Loucy (cell line): ENCODE data around the gene MAP3K10.

Experiments used
- EZH2phosphoT487 ChIP-seq: fragments of 200-600 bp; IDR thresholded peaks from 2 replicates; pipeline ENCODE4 v1.6.1; 2018; ENCODE audit warnings: antibody characterized with exemption, mild to moderate bottlenecking, moderate library complexity, borderline replicate concordance
- TF ChIP-seq, protein P1 (sequence below): fragments of 200-600 bp; sonication (generic); conservative IDR thresholded peaks from 2 replicates; pipeline ENCODE4 v1.5.1; 2014; ENCODE audit warnings: mild to moderate bottlenecking, antibody characterized with exemption, low read length

DNA sequence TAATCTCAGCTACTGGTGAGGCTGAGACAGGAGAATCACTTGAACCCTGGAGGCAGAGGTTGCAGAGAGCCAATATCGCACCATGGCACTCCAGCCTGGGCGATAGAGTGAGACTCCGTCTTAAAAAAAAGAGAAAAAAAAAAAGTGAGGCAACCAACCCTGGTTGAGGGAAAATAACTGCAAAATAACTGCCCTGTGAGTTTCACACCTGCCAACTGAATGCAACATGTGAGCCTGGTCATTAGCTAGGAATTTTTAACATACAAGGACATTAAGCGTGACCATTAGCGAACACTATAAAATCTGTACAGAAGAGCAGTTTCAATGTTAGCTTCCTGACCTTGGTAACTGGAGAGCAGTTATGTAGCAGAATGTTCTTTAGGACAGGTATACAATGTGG, 37.6 kb downstream of the MAP3K10 start:
- TF ChIP-seq, protein P1, sequence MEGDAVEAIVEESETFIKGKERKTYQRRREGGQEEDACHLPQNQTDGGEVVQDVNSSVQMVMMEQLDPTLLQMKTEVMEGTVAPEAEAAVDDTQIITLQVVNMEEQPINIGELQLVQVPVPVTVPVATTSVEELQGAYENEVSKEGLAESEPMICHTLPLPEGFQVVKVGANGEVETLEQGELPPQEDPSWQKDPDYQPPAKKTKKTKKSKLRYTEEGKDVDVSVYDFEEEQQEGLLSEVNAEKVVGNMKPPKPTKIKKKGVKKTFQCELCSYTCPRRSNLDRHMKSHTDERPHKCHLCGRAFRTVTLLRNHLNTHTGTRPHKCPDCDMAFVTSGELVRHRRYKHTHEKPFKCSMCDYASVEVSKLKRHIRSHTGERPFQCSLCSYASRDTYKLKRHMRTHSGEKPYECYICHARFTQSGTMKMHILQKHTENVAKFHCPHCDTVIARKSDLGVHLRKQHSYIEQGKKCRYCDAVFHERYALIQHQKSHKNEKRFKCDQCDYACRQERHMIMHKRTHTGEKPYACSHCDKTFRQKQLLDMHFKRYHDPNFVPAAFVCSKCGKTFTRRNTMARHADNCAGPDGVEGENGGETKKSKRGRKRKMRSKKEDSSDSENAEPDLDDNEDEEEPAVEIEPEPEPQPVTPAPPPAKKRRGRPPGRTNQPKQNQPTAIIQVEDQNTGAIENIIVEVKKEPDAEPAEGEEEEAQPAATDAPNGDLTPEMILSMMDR = no peak
- TF ChIP-seq EZH2phosphoT487 = no peak
